GM21825 (cell line): ENCODE data around the gene VRK1.
"Not testable (repeated sequence)": the region's sequence is repeated elsewhere in the genome, so short reads cannot be mapped to it uniquely, and the experiment has no call there.

Experiments
- ATAC-seq: cut with Tn5 transposase; IDR thresholded peaks from one replicate; pipeline ENCODE4 v1.9.1; 2021; ENCODE audit warnings: mild to moderate bottlenecking, moderate library complexity; ENCODE audit not compliant: unreplicated experiment

Gene VRK1, protein sequence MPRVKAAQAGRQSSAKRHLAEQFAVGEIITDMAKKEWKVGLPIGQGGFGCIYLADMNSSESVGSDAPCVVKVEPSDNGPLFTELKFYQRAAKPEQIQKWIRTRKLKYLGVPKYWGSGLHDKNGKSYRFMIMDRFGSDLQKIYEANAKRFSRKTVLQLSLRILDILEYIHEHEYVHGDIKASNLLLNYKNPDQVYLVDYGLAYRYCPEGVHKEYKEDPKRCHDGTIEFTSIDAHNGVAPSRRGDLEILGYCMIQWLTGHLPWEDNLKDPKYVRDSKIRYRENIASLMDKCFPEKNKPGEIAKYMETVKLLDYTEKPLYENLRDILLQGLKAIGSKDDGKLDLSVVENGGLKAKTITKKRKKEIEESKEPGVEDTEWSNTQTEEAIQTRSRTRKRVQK

GRCh38 chr14:96796851-96797581 is at the start of gene VRK1:
Gene VRK1 (plus strand): TSS chr14:96797382. CDS start chr14:96833472, 36,090 bp downstream.
- peak; percentile 97 for ATAC-seq

GRCh38 chr14:96747608-96748007 is 49.6 kb upstream of the VRK1 start:
- ATAC-seq = no peak

DNA sequence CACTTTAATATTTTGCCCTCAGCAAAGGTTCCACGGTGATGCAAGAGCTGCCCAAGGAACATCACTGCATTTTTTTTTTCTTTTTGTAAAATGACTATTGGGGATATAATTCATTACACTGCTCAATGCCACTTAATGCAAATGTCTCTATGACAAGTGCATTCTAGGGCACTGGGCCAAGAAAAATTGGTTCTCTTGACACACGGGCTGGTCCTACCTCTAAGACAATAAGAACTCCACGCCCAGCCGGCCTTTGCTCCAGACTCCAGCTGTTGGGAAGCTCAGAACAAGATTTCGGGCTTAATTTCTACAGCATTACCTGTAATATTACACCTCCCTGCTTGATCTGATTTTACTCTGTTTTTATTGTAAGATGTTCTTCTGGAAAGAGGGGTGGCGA is 48.8 kb upstream of the VRK1 start:
- ATAC-seq = no peak

DNA sequence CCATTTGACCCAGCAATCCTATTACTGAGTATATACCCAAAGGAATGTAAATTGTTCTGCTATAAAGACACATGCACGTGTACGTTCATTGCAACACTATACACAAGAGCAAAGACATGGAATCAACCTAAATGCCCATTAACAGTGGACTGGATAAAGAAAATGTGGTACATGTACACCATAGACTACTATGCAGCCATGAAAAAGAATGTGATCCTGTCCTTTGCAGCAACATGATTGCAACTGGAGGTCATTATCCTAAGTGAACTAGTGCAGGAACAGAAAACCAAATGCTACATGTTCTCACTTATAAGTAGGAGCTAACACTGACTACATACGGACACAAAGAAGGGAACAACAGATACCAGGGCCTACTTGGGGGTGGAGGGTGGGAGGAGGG is 45.7 kb upstream of the VRK1 start:
- no peak for ATAC-seq

DNA sequence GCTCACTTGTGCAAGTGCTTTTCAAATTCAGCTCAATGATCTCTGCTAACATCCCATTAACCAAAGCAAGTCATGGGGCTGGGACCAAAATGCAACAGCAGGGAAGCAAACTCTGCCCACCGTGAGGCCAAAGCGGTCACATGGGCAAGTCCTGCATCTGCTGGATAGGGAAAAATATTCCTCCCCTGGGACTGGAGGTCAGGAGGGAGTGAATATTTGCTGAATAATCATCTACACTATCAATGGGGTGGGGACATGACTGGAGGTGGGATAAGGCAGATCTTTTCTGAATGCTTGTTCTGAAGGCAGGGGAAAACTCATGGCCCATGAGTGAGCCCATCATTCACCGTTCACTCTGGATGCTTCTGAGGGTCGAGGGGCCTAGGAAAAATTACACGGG is 45.1 kb upstream of the VRK1 start:
- no peak for ATAC-seq

DNA sequence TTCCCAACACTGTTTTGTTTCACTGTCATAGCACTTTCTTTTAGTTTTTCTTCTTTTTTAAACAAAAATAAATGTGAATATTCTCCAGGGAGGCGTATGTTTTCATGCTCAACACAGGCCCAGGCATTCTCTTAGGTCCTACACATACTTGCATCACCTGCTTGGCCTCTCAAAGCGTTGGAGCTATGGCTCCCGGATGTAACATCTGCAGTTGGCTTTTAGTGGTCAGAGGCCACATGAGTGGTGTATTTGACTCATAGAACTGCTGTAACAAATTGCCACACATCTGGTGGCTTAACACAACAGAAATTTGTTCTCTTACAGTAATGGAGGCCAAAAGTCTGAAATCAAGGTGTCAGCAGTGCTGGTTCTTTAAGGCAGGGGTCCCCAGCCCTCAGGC is 44.6 kb upstream of the VRK1 start:
- ATAC-seq = no peak

- ATAC-seq = no peak
These were observed 42.9 kb upstream of the VRK1 start for GRCh38 chr14:96754162-96754844.

DNA sequence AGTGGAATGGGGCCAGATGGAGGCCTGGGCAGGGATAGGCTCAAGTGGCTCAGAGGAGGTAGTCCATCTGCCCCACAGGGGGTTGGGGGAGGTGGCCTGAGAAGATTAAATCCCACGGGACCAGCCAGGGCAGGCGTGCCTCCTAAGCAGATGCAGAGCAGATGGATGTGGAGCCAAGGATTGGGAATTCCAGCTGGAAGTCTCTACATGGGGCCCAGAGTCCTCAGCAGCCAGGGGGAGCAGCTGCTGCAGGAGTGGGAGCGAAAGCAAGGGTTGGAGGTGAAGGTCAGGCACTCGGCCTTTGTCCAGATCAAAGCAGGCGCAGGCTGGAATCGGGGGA is 42.4 kb upstream of the VRK1 start:
- no peak for ATAC-seq

- no peak for ATAC-seq
These were observed 40.4 kb upstream of the VRK1 start for GRCh38 chr14:96756745-96757144.

GRCh38 chr14:96757456-96757855 is 39.7 kb upstream of the VRK1 start:
- no peak for ATAC-seq

GRCh38 chr14:96761066-96761465 is 36.1 kb upstream of the VRK1 start:
- ATAC-seq = no peak

GRCh38 chr14:96762650-96763049 is 34.5 kb upstream of the VRK1 start:
- ATAC-seq = peak; percentile 97

DNA sequence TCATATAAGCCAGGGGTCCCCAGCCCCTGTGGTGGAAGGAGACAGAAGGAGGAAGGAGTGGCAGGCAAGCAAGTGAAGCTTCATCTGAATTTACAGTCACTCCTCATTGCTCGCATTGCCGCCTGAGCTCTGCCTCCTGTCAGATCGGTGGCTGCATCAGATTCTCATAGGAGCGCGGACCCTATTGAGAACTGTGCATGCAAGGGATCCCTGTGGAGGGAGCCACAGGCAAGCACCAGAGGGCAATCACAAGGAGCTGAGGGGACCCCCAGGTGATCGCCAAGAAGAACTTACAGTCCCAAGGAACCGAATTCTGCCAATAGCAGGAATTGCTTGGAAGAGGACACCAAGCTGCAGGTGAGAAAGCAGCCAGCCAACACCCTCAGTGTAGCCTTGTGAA is 33.2 kb upstream of the VRK1 start:
- no peak for ATAC-seq

GRCh38 chr14:96765205-96765604 is 32.0 kb upstream of the VRK1 start:
- not testable (repeated sequence) for ATAC-seq

DNA sequence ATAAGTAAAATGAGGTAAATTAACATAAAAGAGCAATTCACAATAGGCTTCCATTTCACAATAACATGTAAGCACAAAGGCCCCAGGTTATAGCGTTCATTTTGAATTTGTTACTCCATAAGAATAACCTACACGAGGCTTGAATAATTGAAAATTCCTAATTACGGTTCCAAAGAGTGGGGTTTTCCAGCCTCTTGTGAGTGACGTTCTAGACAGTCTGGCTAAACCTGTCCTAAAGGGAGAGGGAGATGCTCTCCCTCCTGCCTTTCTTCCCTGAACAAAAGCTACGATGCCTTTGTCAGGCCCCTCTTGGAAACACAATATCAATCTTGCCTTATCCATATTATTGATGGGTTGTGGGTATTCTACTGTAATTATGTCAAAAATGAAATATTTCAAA is 24.3 kb upstream of the VRK1 start:
- ATAC-seq = no peak

DNA sequence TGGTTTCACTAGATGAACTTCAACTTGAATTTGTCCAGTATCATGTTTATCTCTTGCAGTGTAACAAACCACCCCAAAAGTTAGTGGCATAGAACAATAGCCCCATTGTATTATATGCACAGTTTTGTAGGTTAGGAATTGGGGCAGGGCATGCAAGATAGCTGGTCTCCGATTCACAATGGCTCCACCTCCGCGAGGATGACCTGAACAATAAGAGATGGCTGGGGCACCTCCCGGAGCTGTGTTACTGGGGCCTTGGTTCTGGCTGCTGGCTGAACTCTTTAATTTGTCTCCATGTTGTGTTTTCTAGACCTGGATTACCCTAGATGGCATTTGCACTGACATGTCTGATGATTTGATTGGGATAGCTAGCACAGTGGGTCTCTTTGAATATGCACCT is 20.4 kb upstream of the VRK1 start:
- ATAC-seq = no peak

- ATAC-seq = no peak
These were observed 16.7 kb upstream of the VRK1 start for GRCh38 chr14:96780500-96780899.

- ATAC-seq = no peak
These were observed 15.8 kb upstream of the VRK1 start for GRCh38 chr14:96781371-96781770.

GRCh38 chr14:96782436-96782835 is 14.7 kb upstream of the VRK1 start:
- ATAC-seq = no peak

GRCh38 chr14:96783043-96783914 is 13.9 kb upstream of the VRK1 start:
- ATAC-seq = no peak

DNA sequence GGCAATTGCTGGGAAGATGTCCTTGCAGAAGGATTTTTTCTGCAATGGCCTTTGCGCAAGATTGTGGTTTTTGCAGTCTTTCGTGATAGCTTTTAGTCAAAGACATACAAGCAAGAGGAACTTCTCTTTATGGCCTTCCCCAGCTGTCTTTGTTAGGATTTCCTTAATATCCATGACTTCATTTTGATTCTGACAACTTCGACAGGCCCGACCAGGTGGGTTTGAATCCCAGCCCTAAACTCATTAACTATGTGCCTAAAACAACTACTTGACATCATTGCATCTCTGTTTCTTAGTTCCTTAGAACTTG is 13.3 kb upstream of the VRK1 start:
- ATAC-seq = no peak
